Stimulated activated CD4-positive, alpha-beta T cell treated with anti-CD3 and anti-CD28 coated beads, Interleukin-1b, Interleukin-23, amount 100 ng/mL, for 1 hour (primary cell): ENCODE data around the gene GJC2.
A peak's percentile ranks its signal among the peaks of the same experiment; 100 is the strongest.

ENCODE experiments used
- DNase-seq, 2 donors: peaks; one replicate each; pipeline ENCODE4 v3.0.0-alpha.2; 2020; ENCODE audit warnings: low read depth in 2 of 2

Gene GJC2

GRCh38 chr1:228158151-228159007, 8.6 kb downstream of the GJC2 start:
- DNase-seq, result no peak

GRCh38 chr1:228159008-228159665, 9.4 kb downstream of the GJC2 start:
- DNase-seq, result no peak

GRCh38 chr1:228160201-228160761, 10.6 kb downstream of the GJC2 start:
- no peak for DNase-seq

GRCh38 chr1:228161362-228161761, 11.6 kb downstream of the GJC2 start:
- no peak for DNase-seq

GRCh38 chr1:228161866-228162265, 12.1 kb downstream of the GJC2 start:
- DNase-seq, result no peak

GRCh38 chr1:228162286-228163006, 12.7 kb downstream of the GJC2 start:
- no peak for DNase-seq

GRCh38 chr1:228163007-228163753, 13.4 kb downstream of the GJC2 start:
- no peak for DNase-seq

- no peak for DNase-seq
These were observed 14.2 kb downstream of the GJC2 start for GRCh38 chr1:228163776-228164519.

GRCh38 chr1:228164561-228165371, 15.0 kb downstream of the GJC2 start:
- no peak for DNase-seq

- peak; percentile 99 to 100 for DNase-seq
These were observed 15.8 kb downstream of the GJC2 start, which contains the start of gene IBA57 for GRCh38 chr1:228165372-228166169. IBA57 (plus strand) TSS chr1:228165804; CDS start chr1:228165817, 13 bp downstream.

GRCh38 chr1:228166170-228166936, 16.6 kb downstream of the GJC2 start:
- no peak for DNase-seq

- no peak for DNase-seq
These were observed 19.0 kb downstream of the GJC2 start for GRCh38 chr1:228168563-228169270.

GRCh38 chr1:228169345-228169744, 19.6 kb downstream of the GJC2 start:
- no peak for DNase-seq

- DNase-seq, result no peak
These were observed 20.9 kb downstream of the GJC2 start for GRCh38 chr1:228170666-228171065.

GRCh38 chr1:228171221-228171891, 21.6 kb downstream of the GJC2 start:
- no peak for DNase-seq

- no peak for DNase-seq
These were observed 23.1 kb downstream of the GJC2 start for GRCh38 chr1:228172591-228173527.
